Stimulated activated CD4-positive, alpha-beta T cell treated with anti-CD3 and anti-CD28 coated beads, Interleukin-1b, Interleukin-23, amount 100 ng/mL, for 48 hours (primary cell): Measurements from ENCODE around the gene ARMC5.
"Not testable (repeated sequence)": the region's sequence is repeated elsewhere in the genome, so short reads cannot be mapped to it uniquely, and the experiment has no call there.

Experiments used
- DNase-seq: peaks from one replicate; pipeline ENCODE4 v3.0.0-alpha.2; 2020

Gene ARMC5

DNA sequence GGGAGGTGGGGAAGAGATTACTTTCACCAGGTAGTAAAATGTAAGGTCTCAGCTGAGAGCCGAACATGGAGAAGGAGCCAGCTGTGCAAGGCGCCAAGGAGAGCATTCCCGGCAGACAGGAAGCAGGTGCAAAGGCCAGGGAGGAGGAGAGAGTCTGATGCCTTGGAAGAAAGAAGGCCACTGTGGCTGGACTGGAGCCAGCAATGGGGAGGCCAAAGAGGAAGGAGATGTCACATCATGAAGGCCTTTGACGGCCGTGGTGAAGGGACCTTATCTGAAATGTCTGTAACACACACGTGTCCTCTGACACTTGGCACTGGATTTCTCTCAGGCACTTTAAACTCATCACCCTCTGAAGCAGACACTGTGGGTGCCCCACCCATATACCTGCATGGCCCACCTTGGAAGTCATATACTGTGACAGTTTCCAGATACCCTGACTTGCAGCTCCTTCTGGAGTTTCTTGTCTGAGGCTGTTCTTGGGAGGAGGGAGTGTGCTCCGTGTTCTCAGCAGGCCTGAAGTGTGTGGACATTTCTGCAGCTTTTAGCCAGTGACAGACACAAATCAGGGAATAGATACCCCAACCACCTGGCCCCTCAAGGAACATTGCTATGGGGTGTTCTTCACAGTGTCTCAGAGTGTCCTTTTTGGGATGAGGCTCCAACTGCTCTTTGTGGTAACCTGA lies 21.7 kb downstream of the ARMC5 start:
- no peak for DNase-seq

DNA sequence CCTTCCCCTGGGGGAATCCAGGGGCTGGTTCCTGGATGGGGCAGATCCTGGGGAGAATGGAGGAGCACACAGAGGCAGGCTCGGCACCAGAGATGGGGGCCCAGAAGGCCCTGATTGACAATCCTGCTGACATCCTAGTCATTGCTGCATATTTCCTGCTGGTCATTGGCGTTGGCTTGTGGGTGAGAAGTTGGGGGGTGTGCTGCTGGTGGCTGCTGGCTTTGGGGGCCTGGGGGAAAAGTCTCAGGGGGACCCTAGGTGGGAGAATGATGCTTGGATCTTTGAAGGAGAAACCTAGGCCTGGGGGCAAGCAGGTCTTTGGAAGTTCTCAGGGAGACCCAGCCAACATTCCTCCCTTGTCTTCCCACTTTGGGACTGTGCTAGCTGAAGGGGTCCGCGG lies 23.8 kb downstream of the ARMC5 start, which contains the start of gene SLC5A2:
TSS of gene SLC5A2 (plus strand) at position 43 of the 400 bp plus-strand sequence. CDS start at position 57, 14 bp downstream.
- no peak for DNase-seq

DNA sequence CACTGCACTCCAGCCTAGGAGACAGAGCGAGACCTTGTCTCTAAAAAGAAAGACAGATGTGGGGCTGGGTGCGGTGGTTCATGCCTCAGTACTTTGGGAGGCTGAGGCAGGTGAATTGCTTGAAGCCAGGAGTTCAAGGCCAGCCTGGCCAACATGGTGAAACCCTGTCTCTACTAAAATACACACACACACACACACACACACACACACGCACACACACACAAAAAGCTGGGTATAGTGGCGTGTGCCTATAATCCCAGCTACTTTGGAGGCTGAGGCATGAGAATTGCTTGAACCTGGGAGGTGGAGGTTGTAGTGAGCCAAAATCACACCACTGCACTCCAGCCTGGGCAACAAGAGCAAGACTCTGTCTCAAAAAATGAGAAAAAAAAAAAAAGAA lies 24.7 kb downstream of the ARMC5 start:
- DNase-seq = not testable (repeated sequence)

DNA sequence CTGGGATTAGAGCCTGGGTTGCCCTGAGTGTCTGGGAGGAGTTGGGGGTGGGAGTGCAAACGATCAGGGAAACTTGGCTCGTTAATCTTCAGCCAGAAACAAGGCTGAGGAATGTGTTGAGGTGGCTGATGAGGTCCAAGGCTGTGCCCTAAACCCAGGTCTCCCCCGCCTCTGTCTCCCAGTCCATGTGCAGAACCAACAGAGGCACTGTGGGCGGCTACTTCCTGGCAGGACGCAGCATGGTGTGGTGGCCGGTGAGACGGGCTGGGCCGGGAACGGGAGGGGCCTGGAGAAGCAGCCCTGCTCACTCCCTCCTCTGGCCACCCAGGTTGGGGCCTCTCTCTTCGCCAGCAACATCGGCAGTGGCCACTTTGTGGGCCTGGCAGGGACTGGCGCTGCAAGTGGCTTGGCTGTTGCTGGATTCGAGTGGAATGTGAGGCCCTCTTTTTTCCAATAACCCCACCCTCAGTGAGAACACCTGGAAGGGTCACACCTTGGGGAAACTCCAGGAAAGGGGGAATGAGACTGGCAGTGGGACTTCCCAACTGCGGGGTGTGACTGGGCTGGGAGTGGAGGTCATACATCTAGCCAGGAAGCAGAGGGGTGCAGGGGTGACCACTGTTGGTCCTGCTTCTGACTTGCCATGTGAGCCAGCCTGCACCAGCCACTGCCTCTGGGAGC lies 25.3 kb downstream of the ARMC5 start:
- no peak for DNase-seq

DNA sequence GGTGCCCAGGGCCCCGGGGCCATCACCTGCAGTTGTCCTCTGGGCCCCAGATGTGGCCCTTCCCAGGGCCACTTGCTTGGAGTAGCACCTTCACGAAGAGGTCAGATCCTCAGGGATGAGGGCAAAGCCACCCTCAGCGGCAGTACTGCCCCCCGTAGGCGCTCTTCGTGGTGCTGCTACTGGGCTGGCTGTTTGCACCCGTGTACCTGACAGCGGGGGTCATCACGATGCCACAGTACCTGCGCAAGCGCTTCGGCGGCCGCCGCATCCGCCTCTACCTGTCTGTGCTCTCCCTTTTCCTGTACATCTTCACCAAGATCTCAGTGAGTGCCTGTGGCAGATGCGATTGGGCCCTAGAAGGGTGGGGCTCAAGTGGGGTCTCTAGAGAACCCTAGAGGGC lies 26.3 kb downstream of the ARMC5 start:
- no peak for DNase-seq

DNA sequence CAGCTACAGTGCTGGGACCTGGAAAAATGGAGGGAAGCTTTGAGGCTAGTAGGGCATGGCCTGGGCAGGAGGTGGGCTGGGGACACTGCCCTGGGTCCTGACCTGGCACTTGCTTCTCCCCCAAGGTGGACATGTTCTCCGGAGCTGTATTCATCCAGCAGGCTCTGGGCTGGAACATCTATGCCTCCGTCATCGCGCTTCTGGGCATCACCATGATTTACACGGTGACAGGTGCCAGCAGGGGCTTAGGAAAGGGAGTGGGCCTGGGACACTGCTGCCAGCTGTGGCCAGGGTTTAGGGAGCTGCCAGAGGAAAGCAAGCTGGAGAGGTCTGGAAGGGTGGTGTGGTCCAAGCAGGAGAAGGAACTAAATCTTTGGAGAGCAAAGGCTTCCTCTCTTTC lies 26.7 kb downstream of the ARMC5 start:
- no peak for DNase-seq

DNA sequence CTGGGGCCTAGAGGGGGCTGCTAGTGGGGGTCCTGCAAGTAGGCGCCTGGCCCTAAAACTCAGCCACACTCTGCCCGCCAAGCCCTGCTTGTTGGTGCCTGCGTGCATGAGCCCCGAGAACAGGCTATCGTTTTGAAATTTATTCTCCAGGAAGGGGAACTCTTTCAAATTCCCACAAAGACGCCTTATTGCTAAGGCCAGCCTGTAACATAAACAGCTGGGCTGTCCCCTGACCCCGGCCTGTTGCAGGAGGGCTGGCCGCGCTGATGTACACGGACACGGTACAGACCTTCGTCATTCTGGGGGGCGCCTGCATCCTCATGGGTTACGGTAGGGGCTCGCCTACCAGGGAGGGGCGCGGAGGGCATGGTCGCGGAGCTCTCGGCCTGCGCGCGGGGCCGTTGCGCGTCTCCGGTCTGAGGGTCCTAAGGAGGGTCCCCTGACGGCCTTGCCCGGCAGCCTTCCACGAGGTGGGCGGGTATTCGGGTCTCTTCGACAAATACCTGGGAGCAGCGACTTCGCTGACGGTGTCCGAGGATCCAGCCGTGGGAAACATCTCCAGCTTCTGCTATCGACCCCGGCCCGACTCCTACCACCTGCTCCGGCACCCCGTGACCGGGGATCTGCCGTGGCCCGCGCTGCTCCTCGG lies 27.9 kb downstream of the ARMC5 start:
- no peak for DNase-seq

DNA sequence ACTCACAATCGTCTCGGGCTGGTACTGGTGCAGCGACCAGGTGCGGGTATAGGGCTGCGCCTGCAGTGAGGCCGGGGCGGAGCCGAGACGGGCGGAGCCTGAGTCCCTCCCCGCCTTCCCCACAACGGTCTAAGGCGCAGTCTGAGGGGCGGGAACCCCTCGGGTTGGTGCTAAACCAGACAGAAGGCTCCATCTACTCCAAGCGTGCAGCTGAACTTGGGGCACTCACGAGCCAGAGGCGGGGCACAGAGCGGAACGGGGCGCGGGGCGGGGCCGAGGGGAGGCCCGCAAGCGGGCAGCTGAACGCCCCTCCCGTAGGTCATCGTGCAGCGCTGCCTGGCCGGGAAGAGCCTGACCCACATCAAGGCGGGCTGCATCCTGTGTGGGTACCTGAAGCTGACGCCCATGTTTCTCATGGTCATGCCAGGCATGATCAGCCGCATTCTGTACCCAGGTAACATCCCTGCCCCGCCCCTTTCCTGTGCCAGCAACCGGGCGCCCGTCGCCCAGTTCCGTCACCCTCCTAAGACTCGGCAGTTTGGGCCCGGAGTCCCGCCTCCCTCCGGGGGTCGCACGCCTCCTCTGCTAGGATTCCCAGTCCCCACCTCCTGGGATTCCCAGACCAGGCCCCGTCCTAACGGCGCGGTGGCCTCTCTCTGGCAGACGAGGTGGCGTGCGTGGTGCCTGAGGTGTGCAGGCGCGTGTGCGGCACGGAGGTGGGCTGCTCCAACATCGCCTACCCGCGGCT lies 28.6 kb downstream of the ARMC5 start:
- peak; percentile 52 for DNase-seq

DNA sequence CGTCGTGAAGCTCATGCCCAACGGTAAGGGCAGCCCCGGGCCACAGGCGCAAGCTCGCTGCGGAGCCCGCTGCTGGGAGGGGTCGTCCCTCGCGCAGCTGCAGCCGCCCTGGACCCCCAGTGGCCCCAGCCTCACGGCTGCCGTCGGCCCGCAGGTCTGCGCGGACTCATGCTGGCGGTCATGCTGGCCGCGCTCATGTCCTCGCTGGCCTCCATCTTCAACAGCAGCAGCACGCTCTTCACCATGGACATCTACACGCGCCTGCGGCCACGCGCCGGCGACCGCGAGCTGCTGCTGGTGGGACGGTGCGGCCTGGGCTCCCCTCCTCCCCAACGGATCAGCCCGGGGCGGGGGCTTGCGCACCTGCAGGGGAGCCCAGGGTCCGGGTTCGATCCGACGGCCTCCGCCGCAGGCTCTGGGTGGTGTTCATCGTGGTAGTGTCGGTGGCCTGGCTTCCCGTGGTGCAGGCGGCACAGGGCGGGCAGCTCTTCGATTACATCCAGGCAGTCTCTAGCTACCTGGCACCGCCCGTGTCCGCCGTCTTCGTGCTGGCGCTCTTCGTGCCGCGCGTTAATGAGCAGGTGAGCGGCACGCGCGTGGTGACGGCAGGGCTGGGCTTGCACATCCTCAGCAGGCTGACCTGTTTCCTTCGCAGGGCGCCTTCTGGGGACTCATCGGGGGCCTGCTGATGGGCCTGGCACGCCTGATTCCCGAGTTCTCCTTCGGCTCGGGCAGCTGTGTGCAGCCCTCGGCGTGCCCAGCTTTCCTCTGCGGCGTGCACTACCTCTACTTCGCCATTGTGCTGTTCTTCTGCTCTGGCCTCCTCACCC lies 29.4 kb downstream of the ARMC5 start:
- no peak for DNase-seq

DNA sequence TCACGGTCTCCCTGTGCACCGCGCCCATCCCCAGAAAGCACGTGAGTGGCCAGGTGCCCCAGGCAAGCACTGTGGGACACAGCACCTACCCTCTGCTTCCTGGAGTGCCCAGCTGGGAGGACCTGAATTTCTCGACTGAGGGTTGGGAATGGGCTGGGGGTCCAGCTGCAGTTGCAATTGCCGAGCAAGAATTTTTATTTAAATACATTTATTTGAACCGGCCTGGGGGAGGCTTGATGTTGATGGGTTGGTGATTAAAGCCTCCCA lies 29.9 kb downstream of the ARMC5 start:
- DNase-seq = no peak

DNA sequence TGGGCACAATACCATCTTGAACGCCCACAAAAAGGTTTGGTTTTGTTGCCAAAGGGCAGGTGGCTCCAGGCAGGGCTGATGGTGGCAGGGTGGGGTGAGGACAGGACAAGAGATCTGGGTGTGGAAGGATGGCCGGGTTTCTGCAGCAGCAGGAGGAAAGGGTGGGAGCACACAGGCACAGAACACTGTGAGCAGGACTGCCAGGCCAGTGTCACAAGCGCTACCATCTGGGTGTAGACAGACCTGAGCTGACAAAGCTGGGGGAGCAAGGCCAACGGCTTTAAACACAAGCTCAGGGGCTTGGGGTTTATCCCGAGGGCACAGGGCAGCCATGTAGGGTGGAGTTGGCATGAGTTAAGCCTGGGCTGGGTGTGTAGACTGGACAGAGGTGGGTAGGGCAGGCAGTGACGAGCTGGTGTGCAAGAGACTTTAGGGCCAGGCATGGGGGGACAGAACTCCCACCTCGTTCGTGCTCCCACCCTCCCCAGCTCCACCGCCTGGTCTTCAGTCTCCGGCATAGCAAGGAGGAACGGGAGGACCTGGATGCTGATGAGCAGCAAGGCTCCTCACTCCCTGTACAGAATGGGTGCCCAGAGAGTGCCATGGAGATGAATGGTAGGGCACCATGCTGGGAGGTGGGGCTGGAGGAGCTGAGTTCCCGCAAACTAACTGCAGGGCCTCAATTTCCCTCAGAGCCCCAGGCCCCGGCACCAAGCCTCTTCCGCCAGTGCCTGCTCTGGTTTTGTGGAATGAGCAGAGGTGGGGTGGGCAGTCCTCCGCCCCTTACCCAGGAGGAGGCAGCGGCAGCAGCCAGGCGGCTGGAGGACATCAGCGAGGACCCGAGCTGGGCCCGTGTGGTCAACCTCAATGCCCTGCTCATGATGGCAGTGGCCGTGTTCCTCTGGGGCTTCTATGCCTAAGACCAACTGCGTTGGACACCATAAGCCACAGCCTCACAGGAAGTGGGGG lies 30.6 kb downstream of the ARMC5 start:
- no peak for DNase-seq

DNA sequence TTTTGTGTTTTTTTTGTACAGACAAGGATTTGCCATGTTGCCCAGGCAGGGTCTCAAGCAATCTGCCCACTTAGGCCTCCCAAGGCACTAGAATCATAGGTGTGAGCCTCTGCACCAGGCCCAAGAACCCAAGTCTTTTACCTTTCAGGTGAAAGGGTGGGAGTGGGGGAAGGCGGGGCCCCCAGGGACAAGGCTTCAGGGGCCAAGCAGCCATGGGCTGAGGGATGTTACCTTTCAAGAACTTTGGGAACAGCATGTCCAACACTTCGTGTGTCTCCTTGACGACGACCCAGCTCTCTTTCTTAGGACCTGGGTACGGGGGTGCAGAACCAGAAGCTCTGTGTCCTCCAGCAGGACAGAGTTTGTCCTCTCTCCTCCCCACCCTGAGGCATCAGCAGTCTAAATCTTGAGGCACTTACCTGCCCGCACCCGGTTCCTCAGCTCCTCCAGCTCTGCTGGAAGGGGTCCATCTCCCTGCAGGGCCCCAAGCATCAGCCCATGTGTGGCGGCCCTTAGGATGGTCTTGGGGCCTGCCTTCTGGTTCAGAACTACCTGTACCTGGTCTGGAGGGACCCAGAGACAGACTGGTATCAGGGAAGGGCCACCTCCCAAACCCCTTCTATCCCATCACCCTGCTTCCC lies 32.6 kb downstream of the ARMC5 start:
- no peak for DNase-seq

DNA sequence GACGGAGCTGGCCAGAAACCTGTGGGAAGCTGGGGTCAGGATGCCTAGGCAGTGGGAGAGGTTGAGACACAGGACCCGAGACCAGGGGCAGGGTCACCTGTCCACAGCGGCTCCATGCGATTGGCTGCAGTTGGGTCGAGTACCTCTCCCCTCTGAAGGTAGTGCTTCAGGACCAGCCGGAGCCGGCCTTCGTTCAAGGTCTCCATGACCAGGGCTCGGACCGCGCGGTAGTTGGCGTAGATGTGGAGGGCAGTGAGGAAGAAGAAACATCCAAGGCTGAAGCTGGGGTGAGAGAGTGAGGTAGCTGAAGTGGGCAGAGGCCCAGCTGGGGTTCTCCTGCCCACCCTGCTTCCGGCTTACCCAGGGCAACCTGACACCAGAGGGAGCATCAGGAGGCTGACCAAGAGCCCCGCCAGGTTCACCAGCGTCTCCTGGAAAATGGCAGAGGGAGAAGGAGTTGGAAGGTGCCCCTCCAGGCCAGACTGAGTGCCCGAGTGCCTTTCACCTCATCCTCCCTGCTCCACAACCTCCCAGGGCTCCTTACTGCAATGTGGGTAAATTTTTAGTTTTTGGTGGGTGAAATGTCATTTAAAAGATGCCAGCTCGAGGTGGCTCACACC lies 34.3 kb downstream of the ARMC5 start:
- no peak for DNase-seq

DNA sequence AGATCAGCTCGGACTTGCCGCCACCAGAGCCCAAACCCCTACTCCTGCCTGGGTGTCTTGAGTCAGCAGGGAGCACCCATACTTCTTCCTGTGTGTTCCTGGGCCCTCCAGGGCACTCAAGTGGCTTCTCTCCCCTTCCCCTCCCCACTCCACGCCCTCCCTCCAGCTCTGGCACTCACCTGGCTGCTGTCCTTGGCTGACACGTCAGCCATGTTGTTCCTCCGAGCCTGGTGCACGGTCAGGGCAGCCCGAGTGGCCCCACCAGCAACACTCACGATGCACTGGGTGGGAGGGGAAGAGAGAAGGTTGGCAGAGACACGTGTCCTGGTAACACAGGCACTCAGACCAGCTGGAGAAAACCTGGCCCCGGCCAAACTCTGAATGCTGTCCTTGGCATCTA lies 37.4 kb downstream of the ARMC5 start:
- DNase-seq = no peak

DNA sequence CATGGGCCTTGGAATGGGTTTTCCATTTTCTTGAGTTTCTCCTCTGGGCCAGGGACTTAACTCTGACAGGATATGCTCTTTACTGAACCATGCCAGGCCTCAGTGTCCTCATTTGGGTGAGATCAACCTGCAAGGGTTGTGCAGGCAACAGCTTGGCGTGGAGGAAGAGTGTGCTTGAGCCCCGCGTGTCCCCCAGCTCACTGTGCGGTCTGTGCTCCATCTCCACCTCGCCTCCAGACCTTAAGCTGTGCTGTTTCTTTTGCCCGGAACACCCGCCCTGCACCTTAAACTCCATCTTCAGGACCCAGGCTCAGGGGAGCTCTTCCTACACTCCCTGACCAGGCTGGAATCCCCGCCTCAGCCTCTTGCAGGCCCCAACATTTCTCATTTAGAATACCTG lies 39.2 kb downstream of the ARMC5 start:
- no peak for DNase-seq

DNA sequence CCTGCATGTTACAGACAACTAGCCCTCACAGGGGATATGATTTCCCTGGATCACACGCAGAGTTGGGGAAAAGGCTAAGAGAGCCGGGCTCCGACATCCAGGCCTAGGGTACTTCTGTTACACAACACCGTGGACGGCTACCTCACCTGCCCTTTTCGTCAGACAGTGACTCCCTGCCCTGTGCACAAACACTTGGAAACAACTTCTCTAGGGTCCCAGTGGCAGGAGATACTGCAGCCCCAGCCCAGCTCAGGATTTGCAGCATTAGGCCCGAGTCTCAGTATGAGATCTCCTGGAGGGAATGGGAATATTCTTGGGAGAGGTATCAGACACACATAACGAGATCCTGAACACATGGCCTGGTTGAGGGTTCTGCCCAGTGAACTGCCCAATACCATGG lies 40.6 kb downstream of the ARMC5 start:
- no peak for DNase-seq

DNA sequence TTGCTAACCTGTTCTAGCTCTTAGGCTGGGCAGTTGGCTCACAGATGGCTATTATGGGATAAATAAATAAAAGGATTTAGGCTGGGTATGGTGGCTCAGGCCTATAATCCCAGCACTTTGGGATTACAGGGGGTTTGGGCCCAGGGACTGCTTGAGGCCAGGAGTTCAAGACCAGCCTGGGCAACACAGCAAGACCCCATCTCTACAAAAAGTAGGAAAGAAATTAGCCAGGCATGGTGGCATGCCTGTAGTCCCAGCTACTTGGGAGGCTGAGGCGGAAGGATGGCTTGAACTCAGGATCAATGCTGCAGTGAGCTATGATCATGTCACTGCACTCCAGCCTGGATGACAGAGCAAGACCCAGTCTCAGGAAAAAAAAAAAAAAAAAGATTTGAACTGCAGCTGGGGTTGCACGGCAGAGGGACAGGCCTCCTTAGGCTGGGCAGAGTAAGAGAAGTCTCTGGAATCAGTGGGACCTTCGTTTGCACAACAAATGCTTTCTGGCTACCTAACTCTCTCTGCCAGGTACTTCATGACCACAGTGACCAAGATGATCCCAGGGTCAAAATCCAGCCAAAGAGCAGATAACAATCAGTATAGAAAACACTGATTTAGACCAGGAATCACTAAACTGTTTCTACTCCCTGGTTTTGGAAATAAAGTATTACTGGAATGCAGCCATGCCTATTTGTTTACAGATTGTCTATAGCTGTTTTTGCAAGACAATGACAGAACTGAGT lies 42.1 kb downstream of the ARMC5 start:
- no peak for DNase-seq

DNA sequence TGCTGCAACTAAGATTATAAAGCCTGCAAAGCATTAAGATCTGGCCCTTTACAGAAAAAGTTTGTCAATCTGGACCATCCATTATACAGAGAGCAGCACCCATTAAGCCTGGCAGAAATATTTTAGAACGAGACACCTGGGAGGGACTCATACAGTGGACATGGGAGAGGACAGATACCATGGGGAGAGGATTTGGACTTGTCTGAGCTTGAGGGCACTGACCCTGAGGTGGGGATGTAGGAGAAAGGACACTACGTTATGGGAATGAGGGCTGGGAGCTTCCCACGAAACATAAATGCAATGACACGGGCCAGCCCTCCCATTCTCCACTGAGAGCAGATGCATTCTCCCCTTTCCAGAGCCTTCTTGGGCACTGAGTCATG lies 42.7 kb downstream of the ARMC5 start:
- no peak for DNase-seq

DNA sequence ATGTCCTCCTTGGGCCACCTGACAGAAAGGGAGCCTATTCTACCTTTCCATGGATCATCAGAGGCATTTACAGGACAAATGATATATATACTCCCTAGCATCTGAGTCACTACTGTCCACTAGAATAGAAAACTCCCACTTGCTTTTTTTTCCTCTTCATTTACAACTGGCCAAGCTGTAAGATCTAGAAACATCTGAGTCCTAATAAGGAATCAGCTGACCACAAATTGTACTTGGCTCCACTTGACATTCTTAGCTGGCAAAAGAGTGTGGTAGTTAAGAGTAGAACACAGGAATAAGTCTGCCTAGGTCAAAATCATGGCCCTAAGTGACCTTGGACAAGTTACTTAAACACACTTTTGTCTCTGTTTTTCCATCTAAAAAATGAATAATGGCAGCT lies 43.7 kb downstream of the ARMC5 start:
- DNase-seq = no peak

DNA sequence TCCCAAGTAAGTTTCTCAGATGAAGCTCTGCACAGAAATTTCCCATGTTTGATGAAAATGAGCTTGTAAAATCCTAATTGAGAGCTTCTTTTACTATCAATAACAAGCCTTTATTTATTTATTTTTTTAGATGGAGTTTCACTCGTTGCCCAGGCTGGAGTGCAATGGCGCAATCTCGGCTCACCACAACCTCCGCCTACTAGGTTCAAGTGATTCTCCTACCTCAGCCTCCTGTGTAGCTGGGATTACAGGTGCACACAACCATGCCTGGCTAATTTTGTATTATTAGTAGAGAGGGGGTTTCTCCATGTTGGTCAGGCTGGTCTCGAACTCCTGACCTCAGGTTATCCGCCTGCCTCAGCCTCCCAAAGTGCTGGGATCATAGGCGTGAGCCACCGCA lies 44.3 kb downstream of the ARMC5 start:
- not testable (repeated sequence) for DNase-seq
